ENCODE measurements around the gene DHPS.

DHPS gene

DNA sequence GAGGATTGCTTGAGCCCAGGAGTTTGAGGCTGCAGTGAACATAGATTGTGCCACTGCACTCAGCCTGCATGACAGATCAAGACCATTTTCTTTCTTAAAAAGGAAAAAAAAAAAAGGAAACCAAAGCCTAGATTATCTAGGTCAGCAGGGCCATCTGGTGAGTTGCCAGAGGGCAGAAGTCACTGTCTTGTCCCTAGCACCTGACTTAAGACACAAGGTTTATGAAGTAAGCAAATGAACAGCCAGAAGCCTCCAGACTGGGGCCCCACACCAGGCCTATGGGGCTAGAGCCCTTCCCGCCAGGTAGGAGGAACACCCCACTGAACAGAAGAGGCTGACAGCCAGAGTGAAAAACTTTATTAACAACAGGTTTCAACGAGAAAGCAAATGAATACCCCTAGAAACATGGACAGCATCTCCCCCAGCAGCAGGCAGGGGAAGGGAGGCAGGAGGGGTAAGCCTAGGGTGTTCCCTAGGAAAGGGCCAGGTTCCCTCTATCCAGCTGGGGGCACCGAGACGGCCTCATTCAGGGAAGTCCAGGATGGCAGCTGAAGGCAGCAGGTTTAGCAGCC is 13.9 kb downstream of the DHPS start:
- TF ChIP-seq, protein P1, sequence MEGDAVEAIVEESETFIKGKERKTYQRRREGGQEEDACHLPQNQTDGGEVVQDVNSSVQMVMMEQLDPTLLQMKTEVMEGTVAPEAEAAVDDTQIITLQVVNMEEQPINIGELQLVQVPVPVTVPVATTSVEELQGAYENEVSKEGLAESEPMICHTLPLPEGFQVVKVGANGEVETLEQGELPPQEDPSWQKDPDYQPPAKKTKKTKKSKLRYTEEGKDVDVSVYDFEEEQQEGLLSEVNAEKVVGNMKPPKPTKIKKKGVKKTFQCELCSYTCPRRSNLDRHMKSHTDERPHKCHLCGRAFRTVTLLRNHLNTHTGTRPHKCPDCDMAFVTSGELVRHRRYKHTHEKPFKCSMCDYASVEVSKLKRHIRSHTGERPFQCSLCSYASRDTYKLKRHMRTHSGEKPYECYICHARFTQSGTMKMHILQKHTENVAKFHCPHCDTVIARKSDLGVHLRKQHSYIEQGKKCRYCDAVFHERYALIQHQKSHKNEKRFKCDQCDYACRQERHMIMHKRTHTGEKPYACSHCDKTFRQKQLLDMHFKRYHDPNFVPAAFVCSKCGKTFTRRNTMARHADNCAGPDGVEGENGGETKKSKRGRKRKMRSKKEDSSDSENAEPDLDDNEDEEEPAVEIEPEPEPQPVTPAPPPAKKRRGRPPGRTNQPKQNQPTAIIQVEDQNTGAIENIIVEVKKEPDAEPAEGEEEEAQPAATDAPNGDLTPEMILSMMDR (IDR thresholded peaks at IDR 0.05): no peak

DNA sequence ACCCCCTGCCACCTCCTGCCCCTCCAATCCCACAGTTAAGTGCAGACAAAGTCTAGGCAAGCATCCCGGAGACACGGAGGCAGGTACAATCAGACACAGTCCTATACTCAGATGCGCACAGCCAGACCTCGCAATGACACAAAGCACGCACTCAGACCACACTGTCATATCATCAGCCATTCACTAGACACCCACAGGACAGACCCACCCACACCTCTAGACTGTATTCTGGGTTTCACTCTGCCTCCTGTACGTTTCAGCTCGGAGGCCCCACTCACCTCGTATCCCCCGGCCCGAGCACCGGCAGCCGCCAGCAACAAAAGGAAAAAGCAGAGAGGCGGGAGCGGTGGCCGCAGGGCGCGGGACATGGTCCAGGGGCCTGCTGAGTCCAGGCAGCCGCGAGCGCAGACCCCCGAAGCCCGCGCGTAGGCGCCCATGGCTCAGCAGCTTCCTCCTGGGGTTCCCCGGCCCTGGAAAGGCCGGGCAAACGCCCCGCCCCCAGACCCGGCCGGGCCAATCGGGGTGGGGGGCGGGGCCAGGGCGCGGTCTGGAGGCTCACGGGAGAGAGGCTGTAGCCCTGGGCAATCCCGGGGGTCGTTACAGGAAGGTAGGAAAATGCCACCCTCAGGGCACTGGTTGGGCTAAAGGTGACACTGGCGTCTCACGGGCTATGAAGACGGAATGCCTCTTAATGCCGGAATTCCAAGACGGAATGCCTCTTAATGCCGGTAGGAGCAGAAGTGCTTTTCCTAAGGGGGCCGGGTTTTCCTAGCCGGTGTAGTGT is 15.2 kb downstream of the DHPS start, which contains the start of the genes MAN2B1 and WDR83:
MAN2B1 (minus strand) TSS at position 478 of the 784 bp plus-strand sequence; CDS start at position 437, 41 bp downstream.
WDR83 (plus strand) TSS at position 543 of the 784 bp plus-strand sequence. CDS start 2,984 bp downstream, outside the sequence.
- TF ChIP-seq, protein P1 (IDR thresholded peaks at IDR 0.05): no peak

DNA sequence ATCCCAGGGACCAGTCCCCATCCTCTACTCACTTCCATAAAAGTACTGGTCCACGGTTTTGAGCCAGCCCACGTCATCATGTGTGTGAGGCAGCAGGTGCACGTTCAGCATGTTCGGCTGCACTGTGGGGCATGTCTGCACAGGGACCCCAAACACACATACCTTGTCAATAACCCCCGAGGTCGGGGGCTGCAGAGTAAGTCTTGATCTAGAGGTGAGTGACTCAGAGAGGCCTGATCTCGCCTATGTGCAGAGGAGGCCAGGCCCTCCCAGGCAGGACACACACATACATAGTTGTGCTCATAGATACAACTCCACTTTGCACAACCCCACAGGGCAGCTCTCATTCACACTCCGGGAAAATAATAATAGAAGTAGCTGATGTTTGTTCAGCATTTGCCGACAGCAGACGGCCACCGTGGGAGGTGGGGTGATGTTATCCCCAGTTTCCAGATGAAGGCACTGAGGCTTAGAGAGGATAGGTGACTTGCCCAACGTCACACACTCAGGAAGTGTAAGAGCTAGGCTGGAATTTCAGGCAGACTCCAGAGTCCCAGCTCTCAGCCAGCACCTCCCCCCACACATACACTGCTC is 15.9 kb downstream of the DHPS start:
- TF ChIP-seq, protein P1 (IDR thresholded peaks at IDR 0.05): no peak

DNA sequence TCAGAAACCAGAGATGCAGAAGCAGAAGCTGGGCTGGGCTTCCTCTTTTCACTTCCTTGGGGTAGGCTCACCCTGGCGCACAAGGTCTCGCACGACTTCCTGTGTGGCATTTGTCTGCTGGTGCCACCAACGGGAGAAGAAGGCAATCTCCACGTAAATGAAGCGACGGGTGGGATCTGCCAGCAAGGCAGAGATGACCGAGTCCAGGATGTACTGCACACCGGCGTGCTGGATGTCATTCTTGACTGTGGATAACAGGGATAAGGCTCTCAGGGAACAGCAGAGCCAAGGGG is 16.5 kb downstream of the DHPS start:
- TF ChIP-seq, protein P1 (IDR thresholded peaks at IDR 0.05): no peak

DNA sequence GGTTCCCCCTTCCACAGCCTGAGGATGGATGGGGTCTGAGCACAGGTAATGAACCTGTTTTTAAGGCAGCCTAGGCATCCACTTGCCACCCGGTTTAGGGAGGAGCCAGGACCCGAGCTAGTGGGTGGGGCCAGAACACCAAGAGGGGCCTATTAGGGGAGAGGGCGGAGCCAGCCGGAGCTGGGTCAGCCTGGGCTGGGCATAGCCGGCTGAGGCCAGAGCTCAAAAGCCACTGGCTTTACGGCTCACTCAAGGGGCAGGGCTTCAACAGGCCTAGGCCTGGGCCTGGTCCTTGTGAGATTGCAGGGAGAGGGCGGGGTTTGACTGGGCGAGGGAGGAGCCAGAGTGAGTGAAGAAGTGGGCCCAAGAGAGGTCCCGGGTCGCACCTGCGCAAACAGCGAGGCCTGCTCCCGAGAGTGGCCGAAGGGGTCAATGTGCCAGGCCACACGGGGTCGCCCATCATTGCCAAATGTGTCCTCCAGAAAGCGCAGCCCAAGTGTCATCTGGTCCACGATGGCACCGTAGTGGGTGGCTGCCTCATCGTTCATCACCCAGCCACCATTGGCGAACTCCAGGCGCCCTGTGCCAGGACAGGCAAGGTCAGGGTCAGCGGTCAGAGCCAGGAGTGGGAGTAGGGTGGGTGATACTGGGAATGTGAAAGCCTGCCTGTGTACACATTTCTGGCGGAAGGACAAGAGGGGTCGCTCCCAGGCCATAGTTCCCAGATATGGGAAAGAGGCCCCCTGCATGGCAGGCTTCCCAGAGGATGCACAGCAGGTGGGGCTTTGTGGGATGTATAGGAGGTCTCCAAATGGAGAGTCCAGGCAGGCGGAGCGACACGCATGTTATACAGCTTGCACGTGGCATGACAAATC is 17.0 kb downstream of the DHPS start:
- TF ChIP-seq, protein P1 (IDR thresholded peaks at IDR 0.05): no peak

DNA sequence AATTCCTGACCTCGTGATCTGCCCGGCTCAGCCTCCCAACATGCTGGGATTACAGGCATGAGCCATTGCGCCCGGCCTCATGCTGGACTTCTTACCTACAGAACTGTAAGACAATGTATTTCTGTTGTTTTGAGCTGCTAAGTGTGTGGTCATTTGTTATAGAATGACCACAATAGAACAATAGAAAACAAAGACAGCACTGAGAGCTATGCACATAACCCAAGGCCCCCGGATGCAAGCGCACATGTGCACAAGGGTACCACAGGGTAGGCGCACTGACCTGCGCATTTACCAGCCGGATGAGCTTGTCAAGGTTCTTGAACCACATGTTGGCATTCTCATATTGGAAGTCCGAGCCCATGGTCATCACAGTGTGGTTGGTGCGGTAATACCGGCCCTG is 20.7 kb downstream of the DHPS start:
- TF ChIP-seq, protein P1 (IDR thresholded peaks at IDR 0.05): no peak

DNA sequence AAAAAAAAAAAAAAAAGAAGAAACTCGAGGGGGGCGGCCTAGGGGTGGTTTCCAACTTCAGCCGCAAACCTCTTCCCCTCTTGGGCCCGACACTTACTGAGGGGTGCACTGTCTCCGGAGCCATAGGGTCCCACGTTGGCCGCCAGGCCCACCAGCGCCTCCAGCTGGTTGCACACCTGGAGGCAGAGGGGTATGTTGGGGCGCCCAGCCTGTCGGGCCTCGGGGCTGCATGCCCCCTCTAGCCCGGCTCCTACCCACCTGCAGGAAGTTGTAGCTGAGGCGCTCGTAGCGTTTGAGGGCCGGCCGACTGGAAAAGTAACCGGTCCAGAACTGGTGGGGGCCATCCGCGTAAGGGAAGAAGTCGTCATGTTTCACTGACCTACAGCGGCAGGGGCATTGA is 23.7 kb downstream of the DHPS start:
- TF ChIP-seq, protein P1 (IDR thresholded peaks at IDR 0.05): no peak

Measured in LNCAP (cell line).